22Rv1 (cell line): ENCODE results near the gene GTF2B.
"Not testable (repeated sequence)": the region's sequence is repeated elsewhere in the genome, so short reads cannot be mapped to it uniquely, and the experiment has no call there.

Source experiments
- CTCF ChIP-seq: fragments of 450-650 bp; IDR thresholded peaks from 2 replicates; pipeline ENCODE4 v1.5.1; 2017; ENCODE audit warnings: mild to moderate bottlenecking
- ZFX ChIP-seq: fragments of 450-650 bp; IDR thresholded peaks from 2 replicates; pipeline ENCODE4 v1.6.1; 2017; ENCODE audit warnings: antibody characterized with exemption, borderline replicate concordance

GRCh38 chr1:88819642-88820041 lies 71.7 kb downstream of the GTF2B start:
- TF ChIP-seq CTCF, ZFX: not testable (repeated sequence)
